ENCODE results near the gene SSBP3. TPM values are rescaled to one million over a fixed set of nuclear protein-coding genes. Genes with fewer than 3 reads are reported as not detected.

SSBP3 gene
- total and polyA plus RNA-seq, 9 of the 15 experiments (the other 6 are each of a cell fraction or from before 2014, with no cell fraction given): 8.7 to 108 (median 33.8) TPM

DNA sequence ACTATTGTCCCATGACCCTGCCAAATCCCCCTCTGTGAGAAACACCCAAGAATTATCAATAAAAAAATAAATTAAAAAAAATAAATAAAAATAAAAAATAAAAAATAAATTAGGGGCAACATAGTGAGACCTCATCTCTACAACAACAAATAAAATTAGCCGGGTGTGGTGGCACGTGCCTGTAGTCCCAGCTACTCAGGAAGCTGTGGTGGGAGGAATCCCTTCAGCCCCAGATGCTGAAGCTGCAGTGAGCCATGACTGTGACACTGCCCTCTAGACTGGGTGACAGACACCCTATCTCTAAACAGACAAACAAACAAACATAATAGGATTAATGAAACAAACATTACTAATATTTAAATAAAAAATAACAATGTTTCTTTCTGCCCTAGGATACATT, 171.9 kb downstream of the SSBP3 start:
- Histone ChIP-seq H3K36me3 (ENCODE audit: control insufficient read depth, insufficient read depth, low read length) (peaks cover 46% of the 10 kb centered on the region), H3K27ac (ENCODE audit: extremely low read depth, low read depth, low read length) (no peak overlapping the region), H2AFZ (ENCODE audit: low read depth, low read length) (no peak overlapping the region), H3K4me2 (ENCODE audit: insufficient read depth, low read length) (no peak overlapping the region), H3K9me3 (replicated peaks; ENCODE audit: control insufficient read depth, insufficient read depth, low read depth, low read length) (no peaks in the 10 kb centered on the region), H3K27me3 (ENCODE audit: control insufficient read depth in 2 of 2, insufficient read depth in 2 of 2, low read length in 2 of 2) (no peaks in the 10 kb centered on the region), H3K9me1 (ENCODE audit: control insufficient read depth, insufficient read depth, low read length) (no peaks in the 10 kb centered on the region), H3K9ac (ENCODE audit: insufficient read depth in 1 of 2, low read depth in 2 of 2, low read length in 2 of 2) (no peak overlapping the region), H3K4me3 (no peak overlapping the region), H4K20me1 (replicated peaks; ENCODE audit: control insufficient read depth, insufficient read depth, low read length) (peaks cover 11% of the 10 kb centered on the region), H3K4me1 (replicated peaks in 1 of 2; ENCODE audit: control insufficient read depth in 2 of 2, insufficient read depth in 2 of 2, low read length in 2 of 2) (peaks cover 9 to 23% of the 10 kb centered on the region in 2 experiments), H3K79me2 (ENCODE audit: control insufficient read depth, insufficient read depth, low read length) (no peaks in the 10 kb centered on the region)
- no peak for ATAC-seq
- WGBS (ENCODE audit: insufficient coverage, low coverage, missing lambda C conversion rate): 82% methylated on average over 2 of the region's 2 CpGs
- ChIA-PET CTCF (ENCODE audit: low intra/inter-chr PET ratio) (no interaction called here), POLR2A (interaction anchor here (0.6 kb wide), 1 partner anchor 453 kb away, joined by 5 read pairs; no protein-coding TSS in a partner anchor)
- intact Hi-C loops (cut with micrococcal nuclease): no loop called here
- FAIRE-seq: no peak
- in situ Hi-C loops (cut with MboI): no loop called here
- BruUV-seq (replicated peaks): no TSS peak
- DNase-seq (ENCODE audit: extremely low read depth in 1 of 4, low spot score in 3 of 4): no peak
- TF ChIP-seq NR1H2 (CRISPR knock-in tag; IDR thresholded peaks at IDR 0.05): no peak
- TF ChIP-seq TAF9B (IDR thresholded peaks at IDR 0.05; ENCODE audit: partially characterized antibody): no peak
- no peak for TF ChIP-seq PCBP2 (IDR thresholded peaks at IDR 0.05; ENCODE audit: low read depth, low read length, poor library complexity, severe bottlenecking)
- TF ChIP-seq TGIF2 (CRISPR knock-in tag; IDR thresholded peaks at IDR 0.05): no peak
- no peak for TF ChIP-seq RFX5 (IDR thresholded peaks at IDR 0.05; ENCODE audit: low read depth, low read length)
- TF ChIP-seq, protein P1, sequence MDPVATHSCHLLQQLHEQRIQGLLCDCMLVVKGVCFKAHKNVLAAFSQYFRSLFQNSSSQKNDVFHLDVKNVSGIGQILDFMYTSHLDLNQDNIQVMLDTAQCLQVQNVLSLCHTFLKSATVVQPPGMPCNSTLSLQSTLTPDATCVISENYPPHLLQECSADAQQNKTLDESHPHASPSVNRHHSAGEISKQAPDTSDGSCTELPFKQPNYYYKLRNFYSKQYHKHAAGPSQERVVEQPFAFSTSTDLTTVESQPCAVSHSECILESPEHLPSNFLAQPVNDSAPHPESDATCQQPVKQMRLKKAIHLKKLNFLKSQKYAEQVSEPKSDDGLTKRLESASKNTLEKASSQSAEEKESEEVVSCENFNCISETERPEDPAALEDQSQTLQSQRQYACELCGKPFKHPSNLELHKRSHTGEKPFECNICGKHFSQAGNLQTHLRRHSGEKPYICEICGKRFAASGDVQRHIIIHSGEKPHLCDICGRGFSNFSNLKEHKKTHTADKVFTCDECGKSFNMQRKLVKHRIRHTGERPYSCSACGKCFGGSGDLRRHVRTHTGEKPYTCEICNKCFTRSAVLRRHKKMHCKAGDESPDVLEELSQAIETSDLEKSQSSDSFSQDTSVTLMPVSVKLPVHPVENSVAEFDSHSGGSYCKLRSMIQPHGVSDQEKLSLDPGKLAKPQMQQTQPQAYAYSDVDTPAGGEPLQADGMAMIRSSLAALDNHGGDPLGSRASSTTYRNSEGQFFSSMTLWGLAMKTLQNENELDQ (CRISPR knock-in tag; IDR thresholded peaks at IDR 0.05; ENCODE audit: borderline replicate concordance): no peak
- TF ChIP-seq MTA2 (IDR thresholded peaks at IDR 0.05; ENCODE audit: low read depth): no peak
- no peak for TF ChIP-seq ZNF274 (IDR thresholded peaks at IDR 0.05; ENCODE audit: borderline replicate concordance, low read depth, low read length)
- no peak for TF ChIP-seq RUNX1 (IDR thresholded peaks at IDR 0.05; ENCODE audit: low read depth)
- TF ChIP-seq CHD1 (IDR thresholded peaks at IDR 0.05; ENCODE audit: low read length): no peak
- no peak for TF ChIP-seq ZNF146 (CRISPR knock-in tag; IDR thresholded peaks at IDR 0.05; ENCODE audit: unreplicated experiment)
- no peak for TF ChIP-seq MEIS2 (IDR thresholded peaks at IDR 0.05; ENCODE audit: partially characterized antibody)
- TF ChIP-seq, protein P2, sequence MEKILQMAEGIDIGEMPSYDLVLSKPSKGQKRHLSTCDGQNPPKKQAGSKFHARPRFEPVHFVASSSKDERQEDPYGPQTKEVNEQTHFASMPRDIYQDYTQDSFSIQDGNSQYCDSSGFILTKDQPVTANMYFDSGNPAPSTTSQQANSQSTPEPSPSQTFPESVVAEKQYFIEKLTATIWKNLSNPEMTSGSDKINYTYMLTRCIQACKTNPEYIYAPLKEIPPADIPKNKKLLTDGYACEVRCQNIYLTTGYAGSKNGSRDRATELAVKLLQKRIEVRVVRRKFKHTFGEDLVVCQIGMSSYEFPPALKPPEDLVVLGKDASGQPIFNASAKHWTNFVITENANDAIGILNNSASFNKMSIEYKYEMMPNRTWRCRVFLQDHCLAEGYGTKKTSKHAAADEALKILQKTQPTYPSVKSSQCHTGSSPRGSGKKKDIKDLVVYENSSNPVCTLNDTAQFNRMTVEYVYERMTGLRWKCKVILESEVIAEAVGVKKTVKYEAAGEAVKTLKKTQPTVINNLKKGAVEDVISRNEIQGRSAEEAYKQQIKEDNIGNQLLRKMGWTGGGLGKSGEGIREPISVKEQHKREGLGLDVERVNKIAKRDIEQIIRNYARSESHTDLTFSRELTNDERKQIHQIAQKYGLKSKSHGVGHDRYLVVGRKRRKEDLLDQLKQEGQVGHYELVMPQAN (IDR thresholded peaks at IDR 0.05; ENCODE audit: borderline replicate concordance): no peak
- TF ChIP-seq, protein P3, sequence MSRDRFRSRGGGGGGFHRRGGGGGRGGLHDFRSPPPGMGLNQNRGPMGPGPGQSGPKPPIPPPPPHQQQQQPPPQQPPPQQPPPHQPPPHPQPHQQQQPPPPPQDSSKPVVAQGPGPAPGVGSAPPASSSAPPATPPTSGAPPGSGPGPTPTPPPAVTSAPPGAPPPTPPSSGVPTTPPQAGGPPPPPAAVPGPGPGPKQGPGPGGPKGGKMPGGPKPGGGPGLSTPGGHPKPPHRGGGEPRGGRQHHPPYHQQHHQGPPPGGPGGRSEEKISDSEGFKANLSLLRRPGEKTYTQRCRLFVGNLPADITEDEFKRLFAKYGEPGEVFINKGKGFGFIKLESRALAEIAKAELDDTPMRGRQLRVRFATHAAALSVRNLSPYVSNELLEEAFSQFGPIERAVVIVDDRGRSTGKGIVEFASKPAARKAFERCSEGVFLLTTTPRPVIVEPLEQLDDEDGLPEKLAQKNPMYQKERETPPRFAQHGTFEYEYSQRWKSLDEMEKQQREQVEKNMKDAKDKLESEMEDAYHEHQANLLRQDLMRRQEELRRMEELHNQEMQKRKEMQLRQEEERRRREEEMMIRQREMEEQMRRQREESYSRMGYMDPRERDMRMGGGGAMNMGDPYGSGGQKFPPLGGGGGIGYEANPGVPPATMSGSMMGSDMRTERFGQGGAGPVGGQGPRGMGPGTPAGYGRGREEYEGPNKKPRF (IDR thresholded peaks at IDR 0.05; ENCODE audit: low read depth, low read length): no peak
- TF ChIP-seq, protein P4, sequence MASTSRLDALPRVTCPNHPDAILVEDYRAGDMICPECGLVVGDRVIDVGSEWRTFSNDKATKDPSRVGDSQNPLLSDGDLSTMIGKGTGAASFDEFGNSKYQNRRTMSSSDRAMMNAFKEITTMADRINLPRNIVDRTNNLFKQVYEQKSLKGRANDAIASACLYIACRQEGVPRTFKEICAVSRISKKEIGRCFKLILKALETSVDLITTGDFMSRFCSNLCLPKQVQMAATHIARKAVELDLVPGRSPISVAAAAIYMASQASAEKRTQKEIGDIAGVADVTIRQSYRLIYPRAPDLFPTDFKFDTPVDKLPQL (IDR thresholded peaks at IDR 0.05; ENCODE audit: extremely low read depth, insufficient read length): no peak
- TF ChIP-seq CREM (IDR thresholded peaks at IDR 0.05; ENCODE audit: low read depth): no peak
- no peak for TF ChIP-seq ZNF699 (CRISPR knock-in tag; IDR thresholded peaks at IDR 0.05; ENCODE audit: insufficient replicate concordance)
